Measurements from ENCODE around the gene SLC39A11. TPM values are rescaled to one million over a fixed set of nuclear protein-coding genes. Genes with fewer than 3 reads are reported as not detected.
A peak's percentile ranks its signal among the peaks of the same experiment; 100 is the strongest.

The SLC39A11 gene, protein sequence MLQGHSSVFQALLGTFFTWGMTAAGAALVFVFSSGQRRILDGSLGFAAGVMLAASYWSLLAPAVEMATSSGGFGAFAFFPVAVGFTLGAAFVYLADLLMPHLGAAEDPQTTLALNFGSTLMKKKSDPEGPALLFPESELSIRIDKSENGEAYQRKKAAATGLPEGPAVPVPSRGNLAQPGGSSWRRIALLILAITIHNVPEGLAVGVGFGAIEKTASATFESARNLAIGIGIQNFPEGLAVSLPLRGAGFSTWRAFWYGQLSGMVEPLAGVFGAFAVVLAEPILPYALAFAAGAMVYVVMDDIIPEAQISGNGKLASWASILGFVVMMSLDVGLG
- 13.0 TPM for total RNA-seq

DNA sequence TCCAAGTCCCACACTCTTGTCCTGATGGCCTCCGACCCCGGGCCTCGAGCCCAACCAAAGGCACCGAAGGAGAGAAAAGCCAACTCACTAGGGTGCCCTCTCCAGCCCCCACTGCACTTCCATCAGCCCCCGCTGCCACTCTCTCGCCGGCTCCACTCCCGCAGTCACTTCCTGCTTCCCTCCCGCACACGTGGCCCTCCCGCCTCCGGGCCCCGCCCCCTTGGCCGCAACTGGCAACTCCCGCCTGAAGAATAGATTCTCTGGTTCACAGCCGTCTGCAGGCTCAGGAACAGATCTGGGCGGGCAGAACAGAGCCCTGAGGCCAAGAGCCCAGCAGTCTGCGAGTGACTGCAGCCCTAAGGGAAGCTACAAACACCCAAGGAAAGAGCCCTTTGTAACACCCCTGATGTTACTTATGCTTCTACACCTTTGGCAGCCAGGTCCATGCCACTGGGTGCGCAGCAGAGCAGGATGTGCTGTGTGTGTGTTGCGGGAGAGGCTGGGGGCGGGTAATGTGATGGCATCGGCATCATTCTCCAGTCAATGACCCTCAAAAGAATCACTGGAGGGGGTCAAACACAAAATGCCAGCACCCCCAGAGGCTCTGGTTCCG is at the start of gene SLC39A11:
Gene SLC39A11 (minus strand): TSS at position 166 of the 613 bp plus-strand sequence. CDS start 3,924 bp downstream, outside the sequence.
- H3K9me3 ChIP-seq (ENCODE audit: control insufficient read depth in 3 of 3, low read length in 3 of 3): no peaks in the 10 kb centered on the region
- H3K4me3 ChIP-seq (ENCODE audit: low read length in 3 of 3): peak within 1 kb of the TSS; percentile 82 to 90 (median 87)
- no peak within 1 kb of the TSS for H3K27ac ChIP-seq (ENCODE audit: low read depth, low read length)
- peaks cover 11 to 19% (median 11%) of the 10 kb centered on the region in 3 donors for H3K4me1 ChIP-seq (ENCODE audit: control insufficient read depth in 3 of 3, insufficient read depth in 3 of 3, low read length in 3 of 3)
- peaks cover 0 to 10% (median 3%) of the 10 kb centered on the region in 3 donors for H3K27me3 ChIP-seq (ENCODE audit: control insufficient read depth in 3 of 3, insufficient read depth in 3 of 3, low read length in 3 of 3)
- peaks cover 1 to 3% (median 2%) of the 10 kb centered on the region in 3 donors for H3K36me3 ChIP-seq (ENCODE audit: control insufficient read depth in 3 of 3, insufficient read depth in 3 of 3, low read length in 3 of 3)
- H3K9ac ChIP-seq (ENCODE audit: low read depth in 1 of 3, low read length in 3 of 3): peak within 1 kb of the TSS; percentile 61 to 85 (median 84)

DNA sequence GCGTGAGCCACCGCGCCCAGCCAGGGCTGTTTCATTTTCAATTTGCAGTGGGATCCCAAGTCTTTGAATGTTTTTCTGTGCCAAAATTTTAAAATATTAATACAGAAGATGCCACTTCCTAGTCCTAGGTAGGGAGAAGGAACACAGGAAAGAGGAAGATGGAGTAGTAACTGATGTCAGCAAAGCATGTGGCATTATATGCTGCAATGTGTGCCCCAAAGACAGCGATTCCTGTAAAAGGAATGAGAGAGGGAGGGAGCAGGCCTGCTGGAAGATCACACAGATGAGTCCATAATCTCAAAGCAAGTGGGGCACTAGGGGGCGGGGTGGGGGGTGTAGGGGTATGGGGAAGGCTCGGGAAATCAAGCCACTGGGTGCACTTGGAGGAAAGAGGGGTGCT is 48.9 kb upstream of the SLC39A11 start:
- Histone ChIP-seq H3K9ac (ENCODE audit: low read depth in 1 of 3, low read length in 3 of 3) (no peak overlapping the region), H3K27ac (ENCODE audit: low read depth, low read length) (no peak overlapping the region), H3K4me3 (ENCODE audit: low read length in 3 of 3) (no peak overlapping the region), H3K4me1 (ENCODE audit: control insufficient read depth in 3 of 3, insufficient read depth in 3 of 3, low read length in 3 of 3) (peaks cover 0 to 2% (median 0%) of the 10 kb centered on the region in 3 donors), H3K27me3 (ENCODE audit: control insufficient read depth in 3 of 3, insufficient read depth in 3 of 3, low read length in 3 of 3) (peaks cover 0 to 15% (median 13%) of the 10 kb centered on the region in 3 donors), H3K36me3 (ENCODE audit: control insufficient read depth in 3 of 3, insufficient read depth in 3 of 3, low read length in 3 of 3) (no peaks in the 10 kb centered on the region), H3K9me3 (ENCODE audit: control insufficient read depth in 3 of 3, low read length in 3 of 3) (peaks cover 0 to 3% (median 0%) of the 10 kb centered on the region in 3 donors)

DNA sequence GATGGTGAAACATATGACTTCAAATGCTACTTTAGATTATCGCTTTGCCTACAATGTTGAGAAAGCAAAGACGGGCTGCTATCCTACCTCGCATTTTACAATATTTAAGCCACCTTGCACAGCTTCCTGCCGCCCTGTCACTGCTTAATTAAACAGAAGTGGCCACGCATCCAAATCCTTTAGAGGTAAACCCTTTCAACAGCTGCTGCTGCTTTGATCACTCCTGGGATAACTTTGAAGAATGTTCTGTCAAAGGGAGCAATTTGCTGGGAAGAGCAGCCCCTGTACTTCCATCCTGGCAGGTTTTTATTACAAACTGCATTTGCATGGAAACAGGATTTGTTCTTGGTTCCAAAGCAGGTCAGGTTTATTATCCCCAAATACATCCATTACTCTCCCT is 48.1 kb upstream of the SLC39A11 start:
- peaks cover 0 to 2% (median 0%) of the 10 kb centered on the region in 3 donors for H3K4me1 ChIP-seq (ENCODE audit: control insufficient read depth in 3 of 3, insufficient read depth in 3 of 3, low read length in 3 of 3)
- no peaks in the 10 kb centered on the region for H3K36me3 ChIP-seq (ENCODE audit: control insufficient read depth in 3 of 3, insufficient read depth in 3 of 3, low read length in 3 of 3)
- H3K27ac ChIP-seq (ENCODE audit: low read depth, low read length): no peak overlapping the region
- no peak overlapping the region for H3K4me3 ChIP-seq (ENCODE audit: low read length in 3 of 3)
- H3K27me3 ChIP-seq (ENCODE audit: control insufficient read depth in 3 of 3, insufficient read depth in 3 of 3, low read length in 3 of 3): peaks cover 0 to 15% (median 13%) of the 10 kb centered on the region in 3 donors
- H3K9me3 ChIP-seq (ENCODE audit: control insufficient read depth in 3 of 3, low read length in 3 of 3): no peaks in the 10 kb centered on the region
- H3K9ac ChIP-seq (ENCODE audit: low read depth in 1 of 3, low read length in 3 of 3): no peak overlapping the region

DNA sequence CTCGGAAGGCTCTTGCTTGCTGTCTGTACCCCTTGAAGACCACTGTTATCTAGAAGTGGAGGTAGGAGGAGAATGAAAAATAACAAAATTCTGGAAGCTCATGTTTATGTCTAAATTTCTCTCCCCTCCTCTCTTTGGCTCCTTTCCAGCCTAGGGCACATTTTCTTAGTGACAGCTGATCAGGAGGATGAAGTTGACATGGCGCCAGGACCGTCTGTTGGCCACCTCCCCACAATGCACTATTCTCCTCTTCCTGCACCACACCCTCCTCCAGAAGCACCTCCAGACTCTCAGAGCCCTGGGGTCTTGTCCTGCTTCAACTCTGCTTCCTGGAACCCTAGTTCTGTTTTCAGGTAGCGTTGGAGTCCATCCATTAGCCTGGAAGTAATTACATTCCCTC is 46.8 kb upstream of the SLC39A11 start:
- H3K4me3 ChIP-seq (ENCODE audit: low read length in 3 of 3): no peak overlapping the region
- no peaks in the 10 kb centered on the region for H3K9me3 ChIP-seq (ENCODE audit: control insufficient read depth in 3 of 3, low read length in 3 of 3)
- H3K36me3 ChIP-seq (ENCODE audit: control insufficient read depth in 3 of 3, insufficient read depth in 3 of 3, low read length in 3 of 3): no peaks in the 10 kb centered on the region
- peaks cover 0 to 15% (median 13%) of the 10 kb centered on the region in 3 donors for H3K27me3 ChIP-seq (ENCODE audit: control insufficient read depth in 3 of 3, insufficient read depth in 3 of 3, low read length in 3 of 3)
- no peak overlapping the region for H3K27ac ChIP-seq (ENCODE audit: low read depth, low read length)
- H3K4me1 ChIP-seq (ENCODE audit: control insufficient read depth in 3 of 3, insufficient read depth in 3 of 3, low read length in 3 of 3): peaks cover 0 to 2% (median 0%) of the 10 kb centered on the region in 3 donors
- H3K9ac ChIP-seq (ENCODE audit: low read depth in 1 of 3, low read length in 3 of 3): no peak overlapping the region

DNA sequence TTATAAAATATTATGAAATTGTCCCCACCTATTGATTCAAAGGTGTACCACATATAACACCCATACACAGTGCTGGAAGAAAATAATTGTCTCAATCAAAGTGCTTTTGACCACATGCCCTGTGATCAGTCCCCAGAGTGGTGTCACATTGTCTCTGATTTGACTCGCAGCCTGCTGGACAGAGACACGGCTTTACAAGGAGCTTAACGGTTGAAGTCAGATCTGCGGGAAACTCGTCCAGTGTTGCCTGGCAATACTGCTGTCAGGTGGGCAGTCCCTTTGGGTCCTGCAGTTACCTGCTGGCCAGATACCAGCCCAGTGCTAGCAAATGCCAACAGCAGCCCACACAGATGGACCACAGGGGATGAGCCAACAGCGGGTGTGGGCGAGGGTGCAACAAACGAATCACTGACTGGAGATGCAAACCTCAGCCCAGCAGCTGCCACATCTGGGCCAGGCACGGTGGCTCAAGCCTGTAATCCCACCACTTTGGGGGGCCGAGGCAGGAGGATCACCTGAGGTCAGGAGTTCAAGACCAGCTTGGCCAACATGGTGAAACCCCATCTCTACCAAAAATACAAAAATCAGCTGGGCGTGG is 46.2 kb upstream of the SLC39A11 start:
- Histone ChIP-seq H3K4me1 (ENCODE audit: control insufficient read depth in 3 of 3, insufficient read depth in 3 of 3, low read length in 3 of 3) (peaks cover 0 to 2% (median 0%) of the 10 kb centered on the region in 3 donors), H3K4me3 (ENCODE audit: low read length in 3 of 3) (no peak overlapping the region), H3K27ac (ENCODE audit: low read depth, low read length) (no peak overlapping the region), H3K36me3 (ENCODE audit: control insufficient read depth in 3 of 3, insufficient read depth in 3 of 3, low read length in 3 of 3) (no peaks in the 10 kb centered on the region), H3K9ac (ENCODE audit: low read depth in 1 of 3, low read length in 3 of 3) (no peak overlapping the region), H3K9me3 (ENCODE audit: control insufficient read depth in 3 of 3, low read length in 3 of 3) (no peaks in the 10 kb centered on the region), H3K27me3 (ENCODE audit: control insufficient read depth in 3 of 3, insufficient read depth in 3 of 3, low read length in 3 of 3) (peaks cover 0 to 15% (median 13%) of the 10 kb centered on the region in 3 donors)

DNA sequence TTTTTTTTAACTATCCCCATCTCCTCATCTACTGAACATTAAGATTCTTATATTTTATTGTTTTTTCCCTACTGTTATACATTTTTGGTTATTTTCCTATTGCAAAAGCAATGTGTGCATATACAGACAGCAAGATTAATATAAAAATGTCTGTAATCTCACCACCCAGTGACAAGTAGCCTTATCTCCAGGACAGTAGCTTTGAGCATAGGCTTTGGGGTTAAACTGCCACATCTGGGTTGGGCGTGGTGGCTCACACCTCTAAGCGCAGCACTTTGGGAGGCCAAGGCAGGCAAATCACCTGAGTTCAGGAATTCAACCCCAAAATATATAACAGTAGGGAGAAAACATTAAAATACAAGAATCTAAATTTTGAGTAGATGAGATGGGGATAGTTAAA is 44.9 kb upstream of the SLC39A11 start:
- Histone ChIP-seq H3K27ac (ENCODE audit: low read depth, low read length) (no peak overlapping the region), H3K9me3 (ENCODE audit: control insufficient read depth in 3 of 3, low read length in 3 of 3) (no peaks in the 10 kb centered on the region), H3K4me1 (ENCODE audit: control insufficient read depth in 3 of 3, insufficient read depth in 3 of 3, low read length in 3 of 3) (peaks cover 0 to 2% (median 0%) of the 10 kb centered on the region in 3 donors), H3K9ac (ENCODE audit: low read depth in 1 of 3, low read length in 3 of 3) (no peak overlapping the region), H3K4me3 (ENCODE audit: low read length in 3 of 3) (no peak overlapping the region), H3K36me3 (ENCODE audit: control insufficient read depth in 3 of 3, insufficient read depth in 3 of 3, low read length in 3 of 3) (no peaks in the 10 kb centered on the region), H3K27me3 (ENCODE audit: control insufficient read depth in 3 of 3, insufficient read depth in 3 of 3, low read length in 3 of 3) (peaks cover 0 to 15% (median 13%) of the 10 kb centered on the region in 3 donors)

DNA sequence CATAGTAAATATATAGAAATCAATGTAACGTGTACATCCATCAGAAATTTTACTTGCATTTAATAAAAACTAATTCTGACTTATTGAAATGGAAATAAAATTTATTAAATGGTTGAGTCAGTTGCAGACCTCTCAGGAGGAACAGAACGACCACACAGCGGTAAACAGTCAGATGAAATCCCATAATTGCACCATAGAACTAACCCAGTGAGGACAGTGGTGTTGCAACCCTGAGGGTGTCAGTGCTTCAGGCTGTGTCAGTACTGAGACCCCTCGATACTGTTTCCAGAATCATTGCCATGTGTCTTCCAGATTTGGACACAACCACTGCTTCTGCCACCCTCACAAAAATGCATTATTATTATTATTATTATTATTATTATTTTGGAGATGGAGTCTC is 43.3 kb upstream of the SLC39A11 start:
- Histone ChIP-seq H3K4me1 (ENCODE audit: control insufficient read depth in 3 of 3, insufficient read depth in 3 of 3, low read length in 3 of 3) (peaks cover 0 to 2% (median 0%) of the 10 kb centered on the region in 3 donors), H3K4me3 (ENCODE audit: low read length in 3 of 3) (no peak overlapping the region), H3K27me3 (ENCODE audit: control insufficient read depth in 3 of 3, insufficient read depth in 3 of 3, low read length in 3 of 3) (peaks cover 0 to 15% (median 12%) of the 10 kb centered on the region in 3 donors), H3K27ac (ENCODE audit: low read depth, low read length) (no peak overlapping the region), H3K9me3 (ENCODE audit: control insufficient read depth in 3 of 3, low read length in 3 of 3) (no peaks in the 10 kb centered on the region), H3K9ac (ENCODE audit: low read depth in 1 of 3, low read length in 3 of 3) (no peak overlapping the region), H3K36me3 (ENCODE audit: control insufficient read depth in 3 of 3, insufficient read depth in 3 of 3, low read length in 3 of 3) (no peaks in the 10 kb centered on the region)

DNA sequence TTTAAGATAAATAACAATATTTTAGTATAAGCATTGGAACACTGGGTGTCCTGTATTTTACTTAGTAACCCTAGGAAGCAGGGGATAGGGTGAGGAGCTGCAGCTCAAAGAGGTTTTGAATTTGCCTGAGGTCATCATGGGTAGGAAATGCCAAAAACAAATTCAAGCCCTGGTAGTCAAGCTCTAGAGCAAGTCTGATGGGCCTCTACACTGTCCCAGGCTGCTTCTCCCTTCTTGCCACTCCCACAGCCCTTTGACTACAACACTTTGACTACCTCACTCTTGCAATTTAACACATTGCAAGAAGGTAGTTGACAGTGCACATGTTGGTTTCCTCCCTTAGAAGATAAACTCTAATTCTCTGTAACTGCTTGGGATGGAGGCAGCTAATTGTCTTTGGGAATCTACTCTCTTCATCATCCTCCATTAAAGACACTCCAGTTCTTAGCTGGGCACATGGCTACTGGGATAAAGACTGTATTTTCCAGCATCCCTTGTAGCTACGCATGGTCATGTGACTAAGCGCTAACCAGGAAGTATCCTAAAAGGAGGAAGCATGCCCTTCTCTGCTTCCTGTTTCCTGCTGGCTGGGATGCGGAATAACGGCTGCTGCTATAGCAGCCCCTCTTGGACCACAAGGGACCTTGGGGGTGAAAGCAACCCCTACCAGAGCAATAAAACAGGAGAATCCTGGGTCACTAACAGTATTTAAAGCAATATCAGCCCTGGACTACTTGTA is 41.6 kb upstream of the SLC39A11 start:
- no peak overlapping the region for H3K27ac ChIP-seq (ENCODE audit: low read depth, low read length)
- no peaks in the 10 kb centered on the region for H3K36me3 ChIP-seq (ENCODE audit: control insufficient read depth in 3 of 3, insufficient read depth in 3 of 3, low read length in 3 of 3)
- H3K27me3 ChIP-seq (ENCODE audit: control insufficient read depth in 3 of 3, insufficient read depth in 3 of 3, low read length in 3 of 3): peaks cover 0 to 5% (median 4%) of the 10 kb centered on the region in 3 donors
- H3K9ac ChIP-seq (ENCODE audit: low read depth in 1 of 3, low read length in 3 of 3): no peak overlapping the region
- no peak overlapping the region for H3K4me3 ChIP-seq (ENCODE audit: low read length in 3 of 3)
- peaks cover 0 to 2% (median 0%) of the 10 kb centered on the region in 3 donors for H3K4me1 ChIP-seq (ENCODE audit: control insufficient read depth in 3 of 3, insufficient read depth in 3 of 3, low read length in 3 of 3)
- H3K9me3 ChIP-seq (ENCODE audit: control insufficient read depth in 3 of 3, low read length in 3 of 3): no peaks in the 10 kb centered on the region

DNA sequence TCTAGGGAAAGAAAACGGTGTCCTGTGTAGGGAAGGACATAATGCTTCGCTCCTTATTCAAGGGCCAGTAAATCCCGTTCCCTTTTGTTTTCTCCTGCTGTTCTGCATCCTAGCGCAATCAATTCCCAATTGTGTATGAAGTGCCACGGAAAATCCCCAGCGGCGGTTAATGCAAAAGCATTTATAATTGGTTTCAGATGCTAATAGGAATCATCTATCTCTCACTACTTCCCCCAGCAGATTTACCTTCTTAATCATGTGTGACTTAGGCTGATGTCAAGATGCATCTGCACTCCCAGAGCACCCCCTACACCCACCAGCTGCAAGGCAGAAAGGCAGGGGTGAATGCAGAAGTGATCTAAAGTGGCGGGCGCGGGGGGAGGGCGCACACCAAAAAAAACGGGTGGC is 39.6 kb upstream of the SLC39A11 start:
- no peaks in the 10 kb centered on the region for H3K27me3 ChIP-seq (ENCODE audit: control insufficient read depth in 3 of 3, insufficient read depth in 3 of 3, low read length in 3 of 3)
- H3K4me1 ChIP-seq (ENCODE audit: control insufficient read depth in 3 of 3, insufficient read depth in 3 of 3, low read length in 3 of 3): no peaks in the 10 kb centered on the region
- no peak overlapping the region for H3K4me3 ChIP-seq (ENCODE audit: low read length in 3 of 3)
- H3K27ac ChIP-seq (ENCODE audit: low read depth, low read length): no peak overlapping the region
- no peaks in the 10 kb centered on the region for H3K36me3 ChIP-seq (ENCODE audit: control insufficient read depth in 3 of 3, insufficient read depth in 3 of 3, low read length in 3 of 3)
- no peaks in the 10 kb centered on the region for H3K9me3 ChIP-seq (ENCODE audit: control insufficient read depth in 3 of 3, low read length in 3 of 3)
- H3K9ac ChIP-seq (ENCODE audit: low read depth in 1 of 3, low read length in 3 of 3): no peak overlapping the region
